Neuronal stem cell (in vitro differentiated cells): ENCODE measurements around the gene LRRC59.

ENCODE experiments used
- DNase-seq: peaks from one replicate; pipeline ENCODE4 v3.0.0-alpha.2; 2013; ENCODE audit warnings: low spot score
- H2AFZ ChIP-seq: one replicate; pipeline ENCODE4 v1.6.1; 2013; ENCODE audit warnings: mild to moderate bottlenecking, low read length, inconsistent platforms
- H2AK5ac ChIP-seq: 2 replicates; pipeline ENCODE4 v1.6.1; 2013; ENCODE audit warnings: low read depth, mild to moderate bottlenecking, inconsistent platforms, low read length, moderate library complexity, mixed read lengths
- H2BK120ac ChIP-seq: 2 replicates; pipeline ENCODE4 v1.6.1; 2013; ENCODE audit warnings: low read depth, mild to moderate bottlenecking, inconsistent platforms, low read length, moderate library complexity, mixed read lengths
- H2BK12ac ChIP-seq: one replicate; pipeline ENCODE4 v1.6.1; 2013; ENCODE audit warnings: low read length, inconsistent platforms
- H2BK15ac ChIP-seq: 2 replicates; pipeline ENCODE4 v1.6.1; 2013; ENCODE audit warnings: mild to moderate bottlenecking, low read length, inconsistent platforms, mixed read lengths
- H2BK5ac ChIP-seq: one replicate; pipeline ENCODE4 v1.6.1; 2013; ENCODE audit warnings: inconsistent platforms, mild to moderate bottlenecking, low read length, moderate library complexity
- H3K14ac ChIP-seq: one replicate; pipeline ENCODE4 v1.6.1; 2013; ENCODE audit warnings: low read length, inconsistent platforms
- H3K18ac ChIP-seq: 2 replicates; pipeline ENCODE4 v1.6.1; 2013; ENCODE audit warnings: low read length, inconsistent platforms
- H3K23ac ChIP-seq: 2 replicates; pipeline ENCODE4 v1.6.1; 2013; ENCODE audit warnings: low read depth, mild to moderate bottlenecking, mixed read lengths, low read length, inconsistent platforms; ENCODE audit not compliant: poor library complexity
- H3K27ac ChIP-seq: replicated peaks from 3 replicates; pipeline ENCODE4 v1.5.1; 2013; ENCODE audit warnings: low read length, inconsistent platforms
- H3K27me3 ChIP-seq, 3 experiments: 2 replicates each; pipeline ENCODE4 v1.6.1; 2013; ENCODE audit warnings: low read length in 3 of 3, mild to moderate bottlenecking in 2 of 3, inconsistent platforms in 1 of 3, low read depth in 1 of 3, mixed read lengths in 1 of 3, moderate library complexity in 1 of 3; ENCODE audit not compliant: control insufficient read depth in 3 of 3, insufficient read depth in 3 of 3
- H3K36me3 ChIP-seq, 2 donors: replicated peaks in 1 of 2; 2 replicates each; pipeline ENCODE4 v1.6.1; 2013; ENCODE audit warnings: low read length in 2 of 2; ENCODE audit not compliant: control insufficient read depth in 2 of 2, insufficient read depth in 2 of 2
- H3K4ac ChIP-seq: 2 replicates; pipeline ENCODE4 v1.6.1; 2013; ENCODE audit warnings: inconsistent platforms, mild to moderate bottlenecking, low read length, moderate library complexity
- H3K4me1 ChIP-seq, 2 donors: 1 replicate in 1 of 2; 2 replicates in 1 of 2; pipeline ENCODE4 v1.6.1; 2013; ENCODE audit warnings: low read length in 2 of 2, low read depth in 1 of 2; ENCODE audit not compliant: control insufficient read depth in 2 of 2, insufficient read depth in 1 of 2
- H3K4me2 ChIP-seq: one replicate; pipeline ENCODE4 v1.6.1; 2013; ENCODE audit warnings: mild to moderate bottlenecking, low read length, inconsistent platforms; ENCODE audit not compliant: insufficient read depth, poor library complexity, severe bottlenecking
- H3K4me3 ChIP-seq, 2 donors: 2 replicates each; pipeline ENCODE4 v1.5.1; 2013; ENCODE audit warnings: low read length in 2 of 2, mild to moderate bottlenecking in 2 of 2, inconsistent platforms in 1 of 2, moderate library complexity in 1 of 2
- H3K79me1 ChIP-seq: one replicate; pipeline ENCODE4 v1.6.1; 2013; ENCODE audit warnings: low read depth, mild to moderate bottlenecking, inconsistent platforms, low read length, moderate library complexity
- H3K9ac ChIP-seq: one replicate; pipeline ENCODE4 v1.6.1; 2013; ENCODE audit warnings: mild to moderate bottlenecking, low read depth, low read length, inconsistent platforms; ENCODE audit not compliant: poor library complexity
- H3K9me3 ChIP-seq, 2 donors: replicated peaks in 1 of 2; 2 replicates each; pipeline versions ENCODE3 to v1.6.1; 2013; ENCODE audit warnings: low read length in 2 of 2, mild to moderate bottlenecking in 2 of 2, inconsistent platforms in 1 of 2, low read depth in 1 of 2, mixed read lengths in 1 of 2, moderate library complexity in 1 of 2; ENCODE audit not compliant: control insufficient read depth in 2 of 2, insufficient read depth in 1 of 2
- H4K8ac ChIP-seq: one replicate; pipeline ENCODE4 v1.6.1; 2013; ENCODE audit warnings: low read depth, mild to moderate bottlenecking, inconsistent platforms, low read length, moderate library complexity
- H4K91ac ChIP-seq: one replicate; pipeline ENCODE4 v1.6.1; 2013; ENCODE audit warnings: low read length, low read depth, mild to moderate bottlenecking, inconsistent platforms; ENCODE audit not compliant: poor library complexity
- WGBS, 2 donors: extraction: QIAGEN DNeasy Blood & Tissue Kit; methylation state at CpG; one replicate each; pipeline ENCODE4 v1.1.7; 2013; ENCODE audit warnings: missing lambda C conversion rate in 2 of 2, mixed read lengths in 1 of 2; ENCODE audit not compliant: insufficient read length in 2 of 2, insufficient replicate concordance in 1 of 2; ENCODE audit errors: extremely low coverage in 2 of 2; 5-methylcytosine and 5-hydroxymethylcytosine counted together

LRRC59 gene

GRCh38 chr17:50379351-50380132, 17.8 kb downstream of the LRRC59 start:
- no peak overlapping the region for H3K4me2 ChIP-seq
- no peak for DNase-seq
- H3K79me1 ChIP-seq, result no peaks in the 10 kb centered on the region
- no peak overlapping the region for H2BK15ac ChIP-seq
- WGBS, 2 donors, result no CpG with 5 or more reads among the region's 6 CpGs
- H2AFZ ChIP-seq, result no peak overlapping the region
- no peak overlapping the region for H3K27ac ChIP-seq
- H3K9me3 ChIP-seq, result no peaks in the 10 kb centered on the region
- no peaks in the 10 kb centered on the region for H3K27me3 ChIP-seq
- peaks cover 45 to 95% of the 10 kb centered on the region in 2 donors for H3K36me3 ChIP-seq
- H3K4ac ChIP-seq, result no peak overlapping the region
- H2BK5ac ChIP-seq, result no peak overlapping the region
- no peak overlapping the region for H4K8ac ChIP-seq
- H3K4me3 ChIP-seq, result no peak overlapping the region
- H2BK120ac ChIP-seq, result no peak overlapping the region
- H3K9ac ChIP-seq, result peak overlapping the region; percentile 10
- no peak overlapping the region for H4K91ac ChIP-seq
- no peaks in the 10 kb centered on the region for H3K4me1 ChIP-seq
- no peak overlapping the region for H3K18ac ChIP-seq
- H3K14ac ChIP-seq, result no peak overlapping the region
- no peak overlapping the region for H2BK12ac ChIP-seq
- H3K23ac ChIP-seq, result no peak overlapping the region
- H2AK5ac ChIP-seq, result no peak overlapping the region

GRCh38 chr17:50375858-50376538, 21.3 kb downstream of the LRRC59 start:
- Histone ChIP-seq H2BK12ac (no peak overlapping the region), H3K4me3 (no peak overlapping the region), H3K4ac (no peak overlapping the region), H3K4me2 (no peak overlapping the region), H3K36me3 (peaks cover 28 to 70% of the 10 kb centered on the region in 2 donors), H3K4me1 (peaks cover 4 to 6% of the 10 kb centered on the region in 2 donors), H2BK15ac (no peak overlapping the region), H4K91ac (no peak overlapping the region), H3K27me3 (no peaks in the 10 kb centered on the region), H2AFZ (no peak overlapping the region), H2BK5ac (no peak overlapping the region), H4K8ac (no peak overlapping the region), H2BK120ac (no peak overlapping the region), H3K14ac (no peak overlapping the region), H3K23ac (no peak overlapping the region), H2AK5ac (no peak overlapping the region), H3K27ac (no peak overlapping the region), H3K18ac (no peak overlapping the region), H3K9me3 (no peaks in the 10 kb centered on the region), H3K79me1 (no peaks in the 10 kb centered on the region), H3K9ac (peak overlapping the region; percentile 55)
- DNase-seq, result no peak
- WGBS, 2 donors, result no CpG with 5 or more reads among the region's 5 CpGs

- Histone ChIP-seq H4K91ac (no peak overlapping the region), H3K36me3 (peaks cover 17 to 68% of the 10 kb centered on the region in 2 donors), H4K8ac (no peak overlapping the region), H2BK5ac (no peak overlapping the region), H2BK15ac (no peak overlapping the region), H2AFZ (peak overlapping the region; percentile 97), H3K27me3 (no peaks in the 10 kb centered on the region), H3K23ac (no peak overlapping the region), H2AK5ac (no peak overlapping the region), H3K79me1 (no peaks in the 10 kb centered on the region), H3K9me3 (no peaks in the 10 kb centered on the region), H3K4ac (no peak overlapping the region), H3K14ac (no peak overlapping the region), H3K9ac (no peak overlapping the region), H3K4me2 (peak overlapping the region; percentile 71), H2BK120ac (no peak overlapping the region), H3K4me1 (peaks cover 4 to 6% of the 10 kb centered on the region in 2 donors), H3K27ac (no peak overlapping the region), H3K18ac (no peak overlapping the region), H2BK12ac (no peak overlapping the region), H3K4me3 (peak overlapping the region; percentile 82 to 99)
- no CpG with 5 or more reads among the region's 2 CpGs for WGBS, 2 donors
- no peak for DNase-seq
Measured at GRCh38 chr17:50373705-50374104, 23.6 kb downstream of the LRRC59 start.
